ENCODE data around the gene MICALL2.

DNA sequence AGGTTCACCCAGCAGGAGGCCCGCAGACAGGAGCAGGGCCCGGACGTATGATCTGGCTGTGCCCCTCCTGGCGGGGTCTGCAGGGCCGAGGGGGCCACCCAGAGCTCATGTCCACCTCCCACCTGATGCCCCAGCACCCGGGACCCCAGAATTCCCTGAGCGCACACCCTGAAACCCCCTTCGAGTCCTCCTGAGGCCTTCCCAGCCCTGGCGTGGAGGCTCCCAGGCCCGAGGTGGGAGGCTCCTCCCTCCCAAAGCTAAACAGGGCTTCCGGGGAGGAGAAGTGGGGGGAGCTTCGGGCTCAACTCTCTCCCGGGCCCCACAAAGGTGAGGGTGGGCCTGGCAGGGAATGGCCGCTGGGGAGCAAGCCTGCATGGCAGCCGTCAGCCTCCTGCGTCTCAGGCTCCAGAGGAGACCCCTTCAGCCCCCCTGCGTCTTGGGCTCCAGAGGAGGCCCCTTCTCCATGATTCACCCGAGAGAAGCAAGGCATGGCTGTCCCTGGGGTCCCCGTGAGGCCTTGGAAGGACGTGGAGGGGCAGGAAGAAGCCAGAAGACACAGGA is 30.2 kb downstream of the MICALL2 start:
- TF ChIP-seq, protein P1, sequence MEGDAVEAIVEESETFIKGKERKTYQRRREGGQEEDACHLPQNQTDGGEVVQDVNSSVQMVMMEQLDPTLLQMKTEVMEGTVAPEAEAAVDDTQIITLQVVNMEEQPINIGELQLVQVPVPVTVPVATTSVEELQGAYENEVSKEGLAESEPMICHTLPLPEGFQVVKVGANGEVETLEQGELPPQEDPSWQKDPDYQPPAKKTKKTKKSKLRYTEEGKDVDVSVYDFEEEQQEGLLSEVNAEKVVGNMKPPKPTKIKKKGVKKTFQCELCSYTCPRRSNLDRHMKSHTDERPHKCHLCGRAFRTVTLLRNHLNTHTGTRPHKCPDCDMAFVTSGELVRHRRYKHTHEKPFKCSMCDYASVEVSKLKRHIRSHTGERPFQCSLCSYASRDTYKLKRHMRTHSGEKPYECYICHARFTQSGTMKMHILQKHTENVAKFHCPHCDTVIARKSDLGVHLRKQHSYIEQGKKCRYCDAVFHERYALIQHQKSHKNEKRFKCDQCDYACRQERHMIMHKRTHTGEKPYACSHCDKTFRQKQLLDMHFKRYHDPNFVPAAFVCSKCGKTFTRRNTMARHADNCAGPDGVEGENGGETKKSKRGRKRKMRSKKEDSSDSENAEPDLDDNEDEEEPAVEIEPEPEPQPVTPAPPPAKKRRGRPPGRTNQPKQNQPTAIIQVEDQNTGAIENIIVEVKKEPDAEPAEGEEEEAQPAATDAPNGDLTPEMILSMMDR (IDR thresholded peaks at IDR 0.05) = no peak
- TF ChIP-seq POLR2A (IDR thresholded peaks at IDR 0.05) = no peak
- TF ChIP-seq EP300 (IDR thresholded peaks at IDR 0.05) = no peak
- no peak for TF ChIP-seq POLR2AphosphoS5 (IDR thresholded peaks at IDR 0.05)

Measured in upper lobe of left lung (tissue), 4 donors.